HepG2 (cell line): ENCODE results near the gene CTCF. TPM values are rescaled to one million over a fixed set of nuclear protein-coding genes. Genes with fewer than 3 reads are reported as not detected.

Experiments
- FOXA1 ChIP-seq, 2 experiments: fragments of 450-650 bp in 1 of 2; sonication (generic) in 1 of 2; formaldehyde crosslinking in 1 of 2; IDR thresholded peaks; 2 replicates each; pipeline versions ENCODE4 v1.4.0 to v1.6.1; 2016 to 2020; ENCODE audit warnings: missing genetic modification reagents in 1 of 2
- GABPA ChIP-seq, 2 experiments: IDR thresholded peaks; 2 replicates each; pipeline ENCODE4 v1.6.1; 2011 to 2016; ENCODE audit warnings: low read depth in 2 of 2, low read length in 1 of 2, missing biosample characterization in 1 of 2, missing genetic modification characterization in 1 of 2
- GATAD1 ChIP-seq: IDR thresholded peaks from 2 replicates; pipeline ENCODE4 v1.6.1; 2016; ENCODE audit warnings: missing genetic modification reagents, missing compliant biosample characterization
- GMEB1 ChIP-seq: sonication (generic); formaldehyde crosslinking; IDR thresholded peaks from 2 replicates; pipeline ENCODE4 v1.5.1; 2020; ENCODE audit warnings: missing genetic modification reagents, mild to moderate bottlenecking, borderline replicate concordance
- HMGXB3 ChIP-seq: sonication (generic); formaldehyde crosslinking; IDR thresholded peaks from 2 replicates; pipeline ENCODE4 v1.4.0; 2020; ENCODE audit warnings: missing genetic modification reagents, borderline replicate concordance
- MTF2 ChIP-seq: sonication (generic); formaldehyde crosslinking; IDR thresholded peaks from 2 replicates; pipeline ENCODE4 v1.5.0; 2020; ENCODE audit warnings: missing genetic modification reagents, borderline replicate concordance
- NCOA2 ChIP-seq: sonication (generic); formaldehyde crosslinking; IDR thresholded peaks from 2 replicates; pipeline ENCODE4 v1.8.0; 2022; ENCODE audit warnings: inconsistent platforms
- SKI ChIP-seq: fragments of 450-650 bp; IDR thresholded peaks from one replicate; pipeline ENCODE4 v1.6.1; 2018; ENCODE audit warnings: mild to moderate bottlenecking; ENCODE audit not compliant: partially characterized antibody
- ZBTB37 ChIP-seq: sonication (generic); formaldehyde crosslinking; IDR thresholded peaks from 2 replicates; pipeline ENCODE4 v1.4.0; 2020; ENCODE audit warnings: mild to moderate bottlenecking, missing genetic modification reagents
- ZBTB38 ChIP-seq: sonication (generic); formaldehyde crosslinking; IDR thresholded peaks from 2 replicates; pipeline ENCODE4 v1.5.1; 2020; ENCODE audit warnings: mild to moderate bottlenecking, missing genetic modification reagents
- ZBTB46 ChIP-seq: sonication (generic); formaldehyde crosslinking; IDR thresholded peaks from 2 replicates; pipeline ENCODE4 v1.4.0; 2020; ENCODE audit warnings: mild to moderate bottlenecking, missing genetic modification reagents, borderline replicate concordance
- ZKSCAN5 ChIP-seq: sonication (generic); formaldehyde crosslinking; IDR thresholded peaks from 2 replicates; pipeline ENCODE4 v1.5.1; 2020; ENCODE audit warnings: mild to moderate bottlenecking, missing genetic modification reagents
- ZNF362 ChIP-seq: sonication (generic); formaldehyde crosslinking; IDR thresholded peaks from 2 replicates; pipeline ENCODE4 v1.4.0; 2020; ENCODE audit warnings: missing genetic modification reagents, mild to moderate bottlenecking, borderline replicate concordance
- ZSCAN5A ChIP-seq: sonication (generic); formaldehyde crosslinking; IDR thresholded peaks from 2 replicates; pipeline ENCODE4 v1.8.0; 2022; ENCODE audit warnings: mild to moderate bottlenecking, missing genetic modification reagents, borderline replicate concordance
- ZZZ3 ChIP-seq: sonication (generic); formaldehyde crosslinking; IDR thresholded peaks from 2 replicates; pipeline ENCODE4 v1.4.0; 2020; ENCODE audit warnings: missing genetic modification reagents, mild to moderate bottlenecking, borderline replicate concordance
- polyA plus RNA-seq, 8 experiments: library from polyadenylated mRNA; depleted of rRNA in 3 of 8; stranded (reverse) in 7 of 8; unstranded in 1 of 8; fragments of >200 nt; fragmentation: Illumina TruSeq in 4 of 8; extraction: Trizol in 4 of 8; gene quantifications; 2 replicates each; pipeline versions ENCODE4 v1.2.1 to v1.2.3, GENCODE V29; 2011 to 2016; ENCODE audit warnings: low read depth in 4 of 8, missing spikeins in 1 of 8, mixed read lengths in 1 of 8; ENCODE audit not compliant: insufficient read depth in 1 of 8
- total RNA-seq, 5 experiments: library from RNA; depleted of rRNA; stranded (reverse); fragments of >200 nt; fragmentation: Illumina TruSeq; extraction: Trizol; gene quantifications; 2 replicates each; pipeline ENCODE4 v1.2.3, GENCODE V29; 2016; ENCODE audit warnings: low read depth in 1 of 5

CTCF gene
- total and polyA plus RNA-seq, 2 of the 13 experiments (the other 11 are each of a cell fraction or from before 2014, with no cell fraction given), result 19.5 to 37.5 TPM

- TF ChIP-seq HMGXB3 (CRISPR knock-in tag), result 0 out of 2 replicates have a peak, but pooled peaks have one; percentile 30
- no peak; the same call in 1 of the 2 replicates for TF ChIP-seq ZBTB37
- no peak for TF ChIP-seq FOXA1 (IDR thresholded peaks at IDR 0.05)
- no peak for TF ChIP-seq FOXA1 (CRISPR knock-in tag; IDR thresholded peaks at IDR 0.05)
- TF ChIP-seq NCOA2, result no peak
- TF ChIP-seq ZSCAN5A (CRISPR knock-in tag), result 0 out of 2 replicates have a peak, but pooled peaks have one; percentile 4
- TF ChIP-seq ZBTB46 (CRISPR knock-in tag), result peak; percentile 97
- TF ChIP-seq SKI, result peak; percentile 58
- no peak for TF ChIP-seq GABPA (IDR thresholded peaks at IDR 0.05; ENCODE audit: low read depth, low read length)
- TF ChIP-seq GABPA (CRISPR knock-in tag; IDR thresholded peaks at IDR 0.05; ENCODE audit: low read depth), result peak; percentile 57
- 0 out of 2 replicates have a peak, but pooled peaks have one; percentile 64 for TF ChIP-seq ZZZ3 (CRISPR knock-in tag)
- peak; percentile 48; the same call in 1 of the 2 replicates for TF ChIP-seq ZBTB38 (CRISPR knock-in tag)
- no peak for TF ChIP-seq ZKSCAN5 (CRISPR knock-in tag)
- TF ChIP-seq MTF2 (CRISPR knock-in tag), result peak; percentile 80; the same call in 1 of the 2 replicates
- TF ChIP-seq GATAD1 (CRISPR knock-in tag), result peak; percentile 80
- TF ChIP-seq ZNF362 (CRISPR knock-in tag), result peak; percentile 73; the same call in 1 of the 2 replicates
- peak; percentile 27; the same call in 1 of the 2 replicates for TF ChIP-seq GMEB1 (CRISPR knock-in tag)
These were observed 105.6 kb downstream of the CTCF start (continued) for GRCh38 chr16:67667817-67668494.
